NB4 (cell line): ENCODE results near the gene ARL14EP.

ENCODE experiments used
- DNase-seq: peaks from one replicate; pipeline ENCODE4 v3.0.0; 2010; ENCODE audit warnings: low read depth
- H3K4me3 ChIP-seq: one replicate; pipeline ENCODE4 v1.5.1; 2011; ENCODE audit warnings: mild to moderate bottlenecking, low read depth, low read length, moderate library complexity
- MYC ChIP-seq: IDR thresholded peaks from 2 replicates; pipeline ENCODE4 v1.6.1; 2011; ENCODE audit warnings: low read depth, low read length
- POLR2A ChIP-seq: IDR thresholded peaks from 2 replicates; pipeline ENCODE4 v1.6.1; 2011; ENCODE audit warnings: mild to moderate bottlenecking; ENCODE audit not compliant: insufficient read length; ENCODE audit errors: extremely low read depth
- TF ChIP-seq, protein P1 (sequence below): IDR thresholded peaks from 2 replicates; pipeline ENCODE4 v1.6.1; 2011; ENCODE audit warnings: low read depth, low read length
- TF ChIP-seq, protein P2 (sequence below): IDR thresholded peaks from one replicate; pipeline ENCODE4 v1.5.1; 2012; ENCODE audit warnings: low read depth, low read length

The ARL14EP gene

DNA sequence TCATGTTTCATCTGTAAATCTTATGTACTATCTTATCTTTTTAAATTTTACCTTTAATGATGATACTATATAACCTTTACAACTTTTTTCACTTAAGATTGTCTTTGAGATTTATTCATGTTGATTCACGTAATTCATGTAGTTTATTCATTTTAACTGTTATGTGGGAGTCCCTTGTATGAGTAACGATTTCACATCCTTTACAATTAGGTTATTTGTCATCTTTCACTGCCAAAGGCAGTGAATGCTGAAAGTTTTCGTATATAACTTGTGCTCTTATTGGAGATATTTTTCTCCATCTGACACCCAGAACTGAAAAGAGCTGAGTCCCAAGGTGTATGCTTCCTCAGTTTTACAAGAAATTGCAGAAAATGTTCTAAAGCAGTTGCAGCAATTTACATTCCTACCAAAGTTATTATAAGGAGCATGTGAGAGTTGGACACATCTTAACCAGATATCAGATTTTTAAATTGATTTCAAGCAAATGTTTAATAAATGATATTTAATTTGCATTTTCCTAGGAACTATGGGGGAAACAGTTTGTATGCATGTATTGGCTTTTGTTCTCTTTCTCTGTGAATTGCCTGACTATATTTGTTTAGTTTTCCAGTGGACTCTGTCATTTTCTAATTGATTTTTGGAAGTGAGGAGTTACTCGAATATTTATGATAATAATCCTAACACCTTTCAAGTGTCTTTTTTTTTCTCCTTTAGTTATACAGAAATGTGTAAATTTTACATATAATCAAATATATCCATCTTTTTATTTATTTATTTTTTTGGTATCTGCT lies 6.4 kb downstream of the ARL14EP start:
- DNase-seq = no peak
- H3K4me3 ChIP-seq = no peak overlapping the region
- TF ChIP-seq, protein P1, sequence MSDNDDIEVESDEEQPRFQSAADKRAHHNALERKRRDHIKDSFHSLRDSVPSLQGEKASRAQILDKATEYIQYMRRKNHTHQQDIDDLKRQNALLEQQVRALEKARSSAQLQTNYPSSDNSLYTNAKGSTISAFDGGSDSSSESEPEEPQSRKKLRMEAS = no peak
- TF ChIP-seq POLR2A = no peak
- TF ChIP-seq, protein P2, sequence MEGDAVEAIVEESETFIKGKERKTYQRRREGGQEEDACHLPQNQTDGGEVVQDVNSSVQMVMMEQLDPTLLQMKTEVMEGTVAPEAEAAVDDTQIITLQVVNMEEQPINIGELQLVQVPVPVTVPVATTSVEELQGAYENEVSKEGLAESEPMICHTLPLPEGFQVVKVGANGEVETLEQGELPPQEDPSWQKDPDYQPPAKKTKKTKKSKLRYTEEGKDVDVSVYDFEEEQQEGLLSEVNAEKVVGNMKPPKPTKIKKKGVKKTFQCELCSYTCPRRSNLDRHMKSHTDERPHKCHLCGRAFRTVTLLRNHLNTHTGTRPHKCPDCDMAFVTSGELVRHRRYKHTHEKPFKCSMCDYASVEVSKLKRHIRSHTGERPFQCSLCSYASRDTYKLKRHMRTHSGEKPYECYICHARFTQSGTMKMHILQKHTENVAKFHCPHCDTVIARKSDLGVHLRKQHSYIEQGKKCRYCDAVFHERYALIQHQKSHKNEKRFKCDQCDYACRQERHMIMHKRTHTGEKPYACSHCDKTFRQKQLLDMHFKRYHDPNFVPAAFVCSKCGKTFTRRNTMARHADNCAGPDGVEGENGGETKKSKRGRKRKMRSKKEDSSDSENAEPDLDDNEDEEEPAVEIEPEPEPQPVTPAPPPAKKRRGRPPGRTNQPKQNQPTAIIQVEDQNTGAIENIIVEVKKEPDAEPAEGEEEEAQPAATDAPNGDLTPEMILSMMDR = no peak
- no peak for TF ChIP-seq MYC

DNA sequence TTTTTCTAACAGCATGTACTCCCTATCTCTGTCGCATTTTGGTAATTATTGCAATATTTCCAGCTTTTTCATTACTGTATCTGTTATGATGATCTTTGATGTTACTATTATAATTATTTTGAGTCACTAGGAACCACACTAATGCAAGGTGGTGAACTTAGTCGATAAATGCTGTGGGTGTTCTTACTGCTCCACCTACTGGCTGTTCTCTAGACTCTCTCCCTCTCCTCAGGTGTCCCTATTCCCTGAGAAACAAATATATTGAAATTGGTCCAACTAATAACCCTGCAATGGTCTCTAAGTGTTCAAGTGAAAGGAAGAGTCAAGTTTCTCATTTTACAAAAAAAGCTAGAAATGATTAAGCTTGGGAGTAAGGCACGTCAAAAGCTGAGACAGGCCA lies 10.5 kb downstream of the ARL14EP start:
- H3K4me3 ChIP-seq = no peak overlapping the region
- TF ChIP-seq, protein P2 = peak; percentile 31
- TF ChIP-seq, protein P1 = no peak
- peak; percentile 16 for DNase-seq

DNA sequence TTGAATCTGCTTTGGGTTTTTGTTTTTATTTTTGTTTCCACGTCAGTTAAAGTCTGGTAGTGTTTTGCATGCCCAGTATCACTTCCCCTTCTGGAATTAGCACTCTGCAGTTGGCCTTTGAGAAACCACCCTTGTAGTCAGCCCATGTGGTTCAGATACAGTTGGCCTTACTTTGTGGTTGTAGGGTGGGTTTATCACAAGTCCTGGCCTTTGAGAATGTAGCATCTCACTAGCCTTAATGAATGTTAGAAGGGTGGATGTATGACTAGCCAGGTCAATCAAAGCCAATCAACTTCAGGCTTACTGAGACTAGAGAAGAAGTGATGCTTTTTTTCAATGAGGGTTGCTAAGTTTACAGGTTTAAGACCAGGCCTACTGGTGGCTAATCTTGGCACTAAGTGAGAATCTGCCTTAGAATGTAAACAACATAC lies 19.8 kb downstream of the ARL14EP start:
- DNase-seq = peak; percentile 62

DNA sequence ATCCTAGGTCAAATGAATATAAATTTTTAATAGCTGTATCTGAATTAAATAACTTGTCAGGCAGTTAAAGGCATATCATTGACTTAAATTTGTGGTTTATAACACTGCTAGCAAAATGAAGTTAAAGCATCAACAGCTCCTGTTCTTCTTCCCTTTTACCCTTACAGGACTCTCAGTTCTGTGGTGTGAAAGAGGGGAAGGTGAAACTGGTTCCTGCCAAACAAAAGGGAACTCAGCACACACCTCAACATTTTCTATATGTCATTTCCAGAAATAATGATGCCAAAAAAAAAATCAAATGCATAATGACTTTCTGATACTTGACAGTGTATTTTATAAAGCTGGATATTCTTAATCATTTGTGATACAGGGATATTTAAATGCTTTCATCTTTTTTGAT lies 21.2 kb downstream of the ARL14EP start:
- H3K4me3 ChIP-seq = no peak overlapping the region
- no peak for DNase-seq

More for the DNA sequence above, 19.8 kb downstream of the ARL14EP start:
- H3K4me3 ChIP-seq = no peak overlapping the region
- TF ChIP-seq POLR2A (no peak), MYC (no peak)

DNA sequence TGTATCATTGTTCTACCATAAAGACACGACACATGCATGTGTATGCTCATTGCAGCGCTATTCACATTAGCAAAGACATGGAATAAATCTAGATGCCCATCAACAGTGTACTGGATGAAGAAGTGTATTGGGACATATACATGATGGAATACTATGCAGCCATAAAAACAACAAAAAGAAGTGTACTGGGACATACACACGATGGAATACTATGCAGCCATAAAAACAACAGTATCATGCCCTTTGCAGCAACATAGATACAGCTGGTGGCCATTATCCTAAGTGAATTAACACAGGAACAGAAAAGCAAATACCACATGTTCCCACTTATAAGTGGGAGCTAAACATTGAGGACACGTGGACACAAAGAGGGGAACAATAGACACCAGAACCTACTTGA lies 22.7 kb downstream of the ARL14EP start:
- no peak for DNase-seq
- H3K4me3 ChIP-seq = no peak overlapping the region
- TF ChIP-seq POLR2A (no peak), MYC (no peak)
- TF ChIP-seq, protein P2 = no peak
- TF ChIP-seq, protein P1 = no peak

More for the DNA sequence above, 21.2 kb downstream of the ARL14EP start:
- TF ChIP-seq MYC = no peak
- TF ChIP-seq, protein P1 = no peak
- TF ChIP-seq POLR2A = no peak

DNA sequence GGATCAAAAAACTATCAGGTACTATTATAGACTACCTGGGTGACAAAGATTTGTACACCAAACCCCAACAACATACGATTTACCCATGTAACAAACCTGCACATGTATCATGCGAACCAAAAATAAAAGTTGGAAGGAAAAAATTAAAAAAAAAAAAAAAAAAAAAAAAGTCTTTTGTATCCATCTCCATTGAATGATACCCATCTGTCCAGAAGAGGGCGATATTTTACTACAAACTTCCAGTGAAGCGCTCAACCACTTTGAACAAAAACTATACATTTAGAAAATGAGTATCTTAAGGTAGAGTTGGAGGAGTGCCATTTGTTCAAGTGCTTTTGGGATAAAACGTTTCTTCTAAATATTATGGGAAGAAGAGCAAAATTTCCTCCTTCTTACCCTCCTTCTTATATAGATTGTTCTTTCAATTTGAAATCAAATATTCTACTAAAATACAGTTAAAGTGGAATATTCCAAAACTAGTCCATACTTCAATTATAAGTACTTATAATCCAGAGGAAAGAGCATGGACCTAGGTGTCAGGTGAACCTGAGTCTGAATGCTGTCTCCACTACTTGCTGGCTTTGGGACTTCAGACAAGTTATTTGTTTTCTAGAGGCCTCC lies 23.3 kb downstream of the ARL14EP start:
- H3K4me3 ChIP-seq = no peak overlapping the region
- TF ChIP-seq POLR2A (no peak), MYC (no peak)
- TF ChIP-seq, protein P1 = no peak
- TF ChIP-seq, protein P2 = peak; percentile 27
- DNase-seq = peak; percentile 65

DNA sequence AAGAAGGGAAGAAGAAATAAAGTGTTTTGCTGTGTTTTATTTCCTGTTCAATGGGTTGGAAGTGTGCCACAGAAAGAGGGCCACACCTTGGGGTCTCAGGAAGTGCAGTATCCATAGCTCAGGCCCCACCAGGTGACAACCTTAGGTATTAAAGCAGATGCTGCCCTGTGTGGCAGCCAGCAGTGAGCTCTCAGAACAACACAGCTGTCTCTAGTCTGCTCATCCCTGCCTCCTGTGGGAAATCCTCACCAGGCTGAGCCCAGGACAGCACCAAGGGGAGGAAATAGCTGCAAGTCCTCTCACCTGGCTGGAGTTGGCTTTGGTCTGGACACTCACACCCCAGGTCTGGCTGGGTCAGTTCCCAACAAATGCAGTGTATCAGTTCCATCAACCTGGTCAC lies 25.1 kb downstream of the ARL14EP start:
- TF ChIP-seq, protein P2 = no peak
- TF ChIP-seq POLR2A = no peak
- TF ChIP-seq MYC = no peak
- no peak overlapping the region for H3K4me3 ChIP-seq
- DNase-seq = no peak
